EL (cell line): Measurements from ENCODE around the gene POMC.
"Not testable (repeated sequence)": the region's sequence is repeated elsewhere in the genome, so short reads cannot be mapped to it uniquely, and the experiment has no call there.

ENCODE experiments used
- DNase-seq: peaks from one replicate; pipeline ENCODE4 v3.0.0-alpha.2; 2016

POMC gene

GRCh38 chr2:25176541-25177181 is 8.3 kb upstream of the POMC start:
- no peak for DNase-seq

DNA sequence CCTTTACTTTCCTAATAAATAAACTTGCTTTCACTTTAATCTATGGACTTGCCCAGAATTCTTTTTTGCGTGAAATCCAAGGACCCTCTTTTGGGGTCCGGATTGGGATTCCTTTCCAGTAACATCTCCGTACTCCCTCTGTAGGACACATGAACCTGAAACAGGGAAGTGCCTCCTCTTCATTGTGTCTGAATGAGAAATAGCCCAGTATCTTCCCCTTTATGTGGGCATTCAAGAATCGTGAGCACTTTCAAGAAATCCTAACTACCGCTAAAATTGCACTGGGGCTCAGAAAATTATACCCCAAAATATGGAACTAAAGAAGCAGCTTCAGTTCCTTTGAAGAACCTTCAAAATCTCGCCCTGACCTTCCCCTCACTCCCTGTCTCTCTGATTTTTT is 7.8 kb upstream of the POMC start:
- no peak for DNase-seq

GRCh38 chr2:25174192-25174861 is 5.9 kb upstream of the POMC start:
- DNase-seq, result no peak

- no peak for DNase-seq
These were observed 5.3 kb upstream of the POMC start for GRCh38 chr2:25173719-25174118.

- DNase-seq, result no peak
These were observed 2.5 kb upstream of the POMC start for GRCh38 chr2:25170888-25171287.

DNA sequence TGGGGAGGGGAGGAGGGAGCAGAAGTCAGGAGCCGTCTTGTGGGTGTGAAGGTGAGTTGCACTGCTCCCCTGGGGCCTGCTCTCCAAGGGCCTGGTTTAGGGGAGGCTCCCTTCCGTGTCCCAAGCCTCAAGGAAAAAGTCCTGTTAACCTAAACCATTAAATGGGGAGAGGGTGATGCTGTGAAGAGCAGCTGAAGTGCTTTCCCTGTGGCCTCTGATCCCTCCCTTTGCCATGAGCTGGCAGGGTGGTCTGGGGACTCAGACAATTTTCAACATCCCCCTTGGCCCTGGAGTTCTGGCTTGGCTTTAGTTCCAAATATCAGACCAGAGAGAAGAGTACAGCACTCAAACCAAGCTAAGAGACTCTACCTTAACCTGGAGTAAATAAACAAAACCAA is 692 bp upstream of the POMC start:
- no peak for DNase-seq

DNA sequence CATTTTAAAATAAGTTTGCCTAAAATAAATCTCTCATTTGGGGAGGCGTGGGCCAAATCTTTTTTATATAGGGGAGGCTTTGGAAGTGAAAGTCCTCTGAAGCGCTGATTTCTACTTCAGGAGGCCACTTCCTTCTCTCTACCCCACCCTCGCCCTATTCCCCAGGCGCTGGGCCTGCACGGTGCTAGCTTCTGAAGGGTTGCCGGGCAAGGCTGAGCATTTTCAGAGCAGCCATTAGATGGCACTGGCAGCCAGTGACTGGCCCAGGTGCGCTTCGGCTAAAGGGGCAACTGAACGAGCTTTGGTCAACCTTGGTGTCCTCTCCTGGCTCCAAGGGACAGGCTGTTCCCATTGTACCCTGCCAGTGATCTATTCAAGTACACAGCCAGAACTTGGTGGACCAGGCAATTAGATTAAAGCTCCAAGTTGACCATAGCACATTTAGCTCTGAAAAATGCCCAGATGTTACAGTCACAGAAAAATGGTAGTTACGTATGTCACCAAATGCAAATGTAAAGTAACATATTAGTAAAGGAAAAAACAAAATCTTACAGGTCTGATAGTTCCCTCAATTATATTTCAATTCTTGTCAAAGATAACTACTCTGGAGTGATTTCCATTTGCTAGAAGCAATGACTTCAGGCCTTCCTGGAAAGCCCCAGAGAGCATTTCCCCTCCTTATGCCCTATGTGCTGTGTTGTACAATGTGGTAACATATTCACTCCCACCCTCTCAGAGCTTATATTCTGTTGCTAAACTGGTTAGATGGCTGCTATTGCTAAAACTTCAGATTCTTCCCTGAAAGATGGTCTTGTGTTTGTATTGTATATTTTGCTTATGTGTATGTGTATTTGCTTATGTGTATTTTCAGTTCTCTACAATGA is 2.1 kb downstream of the POMC start:
- no peak for DNase-seq

DNA sequence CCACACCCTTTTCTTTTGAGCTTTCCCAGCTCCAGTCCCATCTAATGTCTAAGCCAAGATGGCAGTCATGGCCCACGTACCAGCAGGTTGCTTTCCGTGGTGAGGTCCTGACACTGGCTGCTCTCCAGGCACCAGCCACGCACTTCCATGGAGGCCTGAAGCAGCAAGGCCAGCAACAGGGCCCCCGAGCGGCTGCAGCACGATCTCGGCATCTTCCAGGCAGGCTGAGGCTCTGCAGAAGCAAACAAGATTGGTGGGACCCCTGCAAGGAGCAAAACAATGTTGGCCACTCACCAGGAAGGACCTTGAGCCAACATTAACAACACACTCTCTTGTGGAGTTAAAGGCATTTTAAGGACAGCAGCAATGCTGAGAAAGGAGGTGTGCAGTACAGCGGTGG is 3.8 kb downstream of the POMC start:
- no peak for DNase-seq

GRCh38 chr2:25162061-25162460 is 6.3 kb downstream of the POMC start:
- not testable (repeated sequence) for DNase-seq

GRCh38 chr2:25161055-25161781 is 7.2 kb downstream of the POMC start:
- no peak for DNase-seq

DNA sequence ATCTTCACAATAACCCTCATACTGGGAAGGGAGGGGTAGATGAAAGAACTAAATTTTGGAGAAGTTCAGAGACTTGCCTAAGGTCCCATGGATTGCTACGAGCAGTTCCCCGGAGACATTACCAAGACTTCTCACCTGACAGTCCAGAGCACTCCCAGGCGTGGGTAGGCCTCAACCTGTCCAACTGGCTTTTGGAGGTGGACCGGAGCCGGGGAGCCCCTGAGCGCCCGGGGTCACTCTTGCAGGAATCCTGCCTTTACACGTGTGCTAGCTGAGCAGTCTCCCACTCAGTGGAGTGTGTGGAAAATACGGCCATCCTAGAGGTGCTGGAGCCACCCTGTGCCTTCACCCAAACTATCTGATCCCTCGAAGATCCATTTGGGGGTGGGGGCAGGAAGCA is 8.0 kb downstream of the POMC start:
- DNase-seq, result no peak

DNA sequence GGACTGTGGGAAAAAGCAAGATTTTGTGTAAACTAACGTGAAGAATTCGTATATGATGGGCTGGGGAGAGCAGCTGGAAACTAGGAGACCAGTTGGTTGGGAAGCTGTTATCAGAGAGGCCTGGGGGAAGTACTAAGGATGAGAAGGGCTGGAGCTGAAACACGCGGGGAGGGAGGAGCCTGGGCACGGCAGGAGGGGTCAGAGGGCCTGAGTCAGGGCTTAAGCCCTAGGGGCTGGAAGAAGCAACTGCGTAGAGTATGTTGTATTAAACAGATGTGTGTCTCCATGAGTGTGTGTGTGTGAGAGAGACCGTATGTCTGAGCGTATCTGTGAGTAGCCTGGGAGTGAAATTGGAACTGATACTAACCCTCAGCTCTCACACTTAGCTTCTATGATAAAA is 8.4 kb downstream of the POMC start:
- DNase-seq, result no peak

GRCh38 chr2:25158096-25158852 is 10.1 kb downstream of the POMC start:
- DNase-seq, result no peak

GRCh38 chr2:25155401-25155800 is 13.0 kb downstream of the POMC start:
- no peak for DNase-seq

DNA sequence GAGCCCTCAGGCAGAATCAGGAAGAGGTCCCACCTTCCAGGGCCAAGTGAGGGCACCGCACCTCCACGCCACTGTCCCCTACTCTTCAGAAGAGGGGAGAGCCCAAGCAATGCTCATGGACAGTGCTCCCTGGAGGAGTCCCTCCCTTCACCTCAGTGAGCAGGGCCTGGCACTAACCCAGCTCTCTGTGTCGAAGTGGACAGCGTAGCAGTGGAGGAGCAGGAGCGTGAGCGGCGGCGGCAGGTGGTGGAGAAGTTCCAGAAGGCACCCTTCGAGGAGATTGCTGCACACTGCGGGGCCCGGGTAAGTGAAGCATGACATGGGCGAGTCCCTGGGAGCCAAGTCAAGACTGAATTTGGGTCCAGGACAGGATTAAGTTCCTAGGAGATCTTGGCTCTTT is 16.7 kb downstream of the POMC start:
- DNase-seq, result no peak

- not testable (repeated sequence) for DNase-seq
These were observed 17.4 kb downstream of the POMC start for GRCh38 chr2:25150993-25151392.

- DNase-seq, result no peak
These were observed 18.7 kb downstream of the POMC start for GRCh38 chr2:25149646-25150045.

DNA sequence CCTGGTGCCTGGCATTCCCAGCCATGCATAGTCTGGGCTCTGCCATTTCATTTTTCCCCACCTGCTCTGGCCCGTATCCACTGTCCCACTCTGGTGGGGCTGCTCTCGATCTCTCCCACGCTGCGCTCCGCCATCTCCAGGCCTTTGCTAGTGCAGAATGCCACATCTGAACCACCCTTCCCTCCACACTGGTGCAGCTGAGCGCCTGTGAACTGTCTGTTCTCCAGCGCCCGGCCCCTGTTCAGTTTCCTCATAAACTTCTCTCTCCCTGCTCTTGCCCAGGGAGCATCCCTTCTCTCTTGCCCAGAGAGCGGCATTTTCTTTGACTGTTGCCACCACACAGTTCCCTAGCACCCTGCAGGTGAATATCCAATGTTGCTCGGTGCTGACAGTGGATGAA is 21.5 kb downstream of the POMC start:
- DNase-seq, result no peak

DNA sequence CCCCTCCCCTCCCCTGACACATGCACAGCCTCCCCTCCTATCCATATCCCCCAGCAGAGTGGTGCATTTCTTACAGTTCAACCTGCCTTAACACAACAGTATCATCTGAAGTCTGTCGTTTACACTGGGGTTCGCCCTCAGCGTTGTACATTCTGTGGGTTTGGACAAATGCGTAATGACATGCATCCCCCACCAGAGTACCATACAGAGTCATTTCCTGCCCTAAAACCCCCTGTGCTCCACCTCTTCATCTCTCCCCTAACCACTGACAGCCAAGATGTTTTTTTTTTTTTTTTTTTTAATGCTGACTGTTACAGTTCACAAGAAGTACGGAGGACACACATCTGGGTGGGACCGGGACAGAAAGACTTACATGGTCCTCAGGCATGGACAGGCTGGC is 22.6 kb downstream of the POMC start:
- DNase-seq, result no peak

DNA sequence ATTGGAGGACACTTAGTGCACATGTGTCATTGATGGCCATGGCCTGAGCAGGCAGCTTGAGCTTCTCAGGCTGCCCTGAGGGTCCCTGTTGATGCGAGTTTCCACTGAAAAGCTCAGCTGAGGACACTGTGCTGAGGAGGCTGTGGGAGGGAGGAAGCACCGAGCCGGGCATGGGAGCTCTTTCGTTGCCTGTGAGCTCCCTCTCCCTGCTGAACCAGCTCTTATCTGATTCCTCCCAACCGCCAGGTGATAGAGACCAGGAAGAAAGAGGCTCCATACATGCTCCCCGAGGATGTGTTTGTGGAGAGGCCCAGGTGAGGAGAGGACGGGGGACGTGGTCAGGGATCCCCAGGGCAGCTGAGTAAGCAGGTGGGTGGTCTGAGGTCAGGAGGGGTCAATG is 27.3 kb downstream of the POMC start:
- no peak for DNase-seq

DNA sequence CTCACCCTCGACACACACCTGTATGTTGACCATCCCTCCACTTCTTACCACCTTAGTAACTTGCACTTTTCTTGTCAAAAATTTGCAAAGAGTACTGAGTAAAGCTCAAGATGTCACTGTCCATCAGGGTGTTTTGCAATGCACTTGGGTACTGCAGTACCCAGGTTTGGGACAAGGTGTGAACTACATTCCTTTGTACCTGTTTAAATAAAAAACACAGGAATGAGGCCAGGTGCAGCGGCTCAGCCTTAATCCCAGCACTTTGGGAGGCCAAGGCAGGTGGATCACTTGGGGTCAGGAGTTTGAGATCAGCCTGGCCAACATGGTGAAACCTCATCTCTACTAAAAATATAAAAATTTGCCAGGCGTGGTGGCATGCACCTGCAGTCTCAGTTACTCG is 27.8 kb downstream of the POMC start:
- not testable (repeated sequence) for DNase-seq

- DNase-seq, result no peak
These were observed 35.7 kb downstream of the POMC start for GRCh38 chr2:25132693-25133092.

DNA sequence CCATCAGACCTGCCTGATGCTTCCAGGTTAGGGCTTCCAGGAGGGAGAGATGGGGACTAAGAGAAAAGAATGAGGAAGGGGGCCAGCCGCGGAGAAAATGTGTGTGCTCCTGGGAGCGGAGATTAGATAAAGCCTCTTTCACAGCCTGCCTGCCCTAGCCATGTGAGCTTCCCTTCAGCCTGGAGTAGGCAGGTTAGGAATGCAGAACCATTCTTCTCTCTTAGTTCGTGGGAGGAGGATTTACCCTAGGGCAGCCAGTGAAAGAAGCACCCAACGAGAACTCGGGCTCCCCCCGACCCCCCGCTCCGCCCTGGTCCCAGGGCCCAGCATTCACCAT is 36.1 kb downstream of the POMC start:
- DNase-seq, result no peak
